Activated CD8-positive, alpha-beta T cell treated with anti-CD3 and anti-CD28 coated beads, Interleukin-2, amount 10 ng/mL, durations not matched to agents 7 days and 5 days (primary cell): ENCODE data around the gene SNTB2. TPM values are rescaled to one million over a fixed set of nuclear protein-coding genes. Genes with fewer than 3 reads are reported as not detected.

ENCODE experiments used
- ATAC-seq: fragments of 150-1000 bp; cut with Tn5 transposase; one replicate; pipeline ENCODE4 v1.10.0; 2021; ENCODE audit warnings: moderate library complexity
- CTCF ChIA-PET: fragments of 350-600 bp; sonication (Branson Sonifier 250); formaldehyde crosslinking; loops from one replicate; lab custom pipeline; 2021; ENCODE audit warnings: antibody characterized with exemption; lab: Charles Lee
- POLR2A ChIA-PET: fragments of 350-600 bp; sonication (Branson Sonifier 250); formaldehyde crosslinking; loops from one replicate; lab custom pipeline; 2021; ENCODE audit warnings: antibody characterized with exemption; lab: Charles Lee
- DNase-seq: peaks from one replicate; pipeline ENCODE4 v3.0.0-alpha.2; 2020
- H3K27ac Mint-ChIP-seq: one replicate; pipeline ENCODE4 v1.8.0; 2021; ENCODE audit warnings: mild to moderate bottlenecking, mixed read lengths
- H3K27me3 Mint-ChIP-seq: one replicate; pipeline ENCODE4 v1.8.0; 2021; ENCODE audit warnings: low read depth, mixed read lengths
- H3K36me3 Mint-ChIP-seq: one replicate; pipeline ENCODE4 v1.8.0; 2021; ENCODE audit warnings: low read depth, mixed read lengths
- H3K4me1 Mint-ChIP-seq: one replicate; pipeline ENCODE4 v1.8.0; 2021; ENCODE audit warnings: low read depth, mixed read lengths
- H3K4me3 Mint-ChIP-seq: one replicate; pipeline ENCODE4 v1.8.0; 2021; ENCODE audit warnings: mild to moderate bottlenecking, mixed read lengths
- H3K9me3 Mint-ChIP-seq: one replicate; pipeline ENCODE4 v1.8.0; 2022; ENCODE audit warnings: mixed read lengths; ENCODE audit not compliant: insufficient read depth
- total RNA-seq, 2 experiments: library from RNA; stranded (reverse); gene quantifications; one replicate each; pipeline ENCODE4 v1.2.3, GENCODE V29; 2021

Gene SNTB2
- total RNA-seq, 2 experiments from 2014 or later: 24.3 to 25.5 TPM

- ATAC-seq (peak; percentile 69), DNase-seq (peak; percentile 58)
- CTCF ChIA-PET: interaction anchor here (1.0 to 1.4 kb wide), 5 partner anchors 15 to 721 kb away, joined by 3 to 8 read pairs (median 3); partner anchors contain the start of genes NIP7 and PDF
- Mint-ChIP-seq H3K27me3 (no peaks in the 10 kb centered on the region), H3K4me3 (peak overlapping the region; percentile 100), H3K27ac (peak overlapping the region; percentile 98), H3K36me3 (peaks cover 32% of the 10 kb centered on the region), H3K4me1 (peaks cover 23% of the 10 kb centered on the region), H3K9me3 (no peaks in the 10 kb centered on the region)
- POLR2A ChIA-PET: interaction anchor here (0.7 to 1.2 kb wide), 3 partner anchors 15 to 380 kb away, joined by 3 to 5 read pairs (median 4); no protein-coding TSS in a partner anchor
Observed at GRCh38 chr16:69311533-69312387, 124.8 kb downstream of the SNTB2 start.

GRCh38 chr16:69313469-69313868, 126.5 kb downstream of the SNTB2 start:
- Mint-ChIP-seq H3K36me3 (peaks cover 41% of the 10 kb centered on the region), H3K27me3 (no peaks in the 10 kb centered on the region), H3K9me3 (no peaks in the 10 kb centered on the region), H3K27ac (peak overlapping the region; percentile 60), H3K4me1 (peaks cover 23% of the 10 kb centered on the region), H3K4me3 (peak overlapping the region; percentile 55)
- ChIA-PET POLR2A (no interaction called here), CTCF (no interaction called here)
- no peak for DNase-seq
- ATAC-seq: no peak

GRCh38 chr16:69314534-69314933, 127.6 kb downstream of the SNTB2 start:
- ChIA-PET POLR2A (interaction anchor here (0.6 to 1.1 kb wide), 2 partner anchors 11 to 16 kb away, joined by 3 read pairs; partner anchors contain the start of gene PDF), CTCF (no interaction called here)
- Mint-ChIP-seq H3K4me1 (peaks cover 23% of the 10 kb centered on the region), H3K27me3 (no peaks in the 10 kb centered on the region), H3K4me3 (no peak overlapping the region), H3K27ac (no peak overlapping the region), H3K9me3 (no peaks in the 10 kb centered on the region), H3K36me3 (peaks cover 50% of the 10 kb centered on the region)
- DNase-seq (no peak), ATAC-seq (no peak)

DNA sequence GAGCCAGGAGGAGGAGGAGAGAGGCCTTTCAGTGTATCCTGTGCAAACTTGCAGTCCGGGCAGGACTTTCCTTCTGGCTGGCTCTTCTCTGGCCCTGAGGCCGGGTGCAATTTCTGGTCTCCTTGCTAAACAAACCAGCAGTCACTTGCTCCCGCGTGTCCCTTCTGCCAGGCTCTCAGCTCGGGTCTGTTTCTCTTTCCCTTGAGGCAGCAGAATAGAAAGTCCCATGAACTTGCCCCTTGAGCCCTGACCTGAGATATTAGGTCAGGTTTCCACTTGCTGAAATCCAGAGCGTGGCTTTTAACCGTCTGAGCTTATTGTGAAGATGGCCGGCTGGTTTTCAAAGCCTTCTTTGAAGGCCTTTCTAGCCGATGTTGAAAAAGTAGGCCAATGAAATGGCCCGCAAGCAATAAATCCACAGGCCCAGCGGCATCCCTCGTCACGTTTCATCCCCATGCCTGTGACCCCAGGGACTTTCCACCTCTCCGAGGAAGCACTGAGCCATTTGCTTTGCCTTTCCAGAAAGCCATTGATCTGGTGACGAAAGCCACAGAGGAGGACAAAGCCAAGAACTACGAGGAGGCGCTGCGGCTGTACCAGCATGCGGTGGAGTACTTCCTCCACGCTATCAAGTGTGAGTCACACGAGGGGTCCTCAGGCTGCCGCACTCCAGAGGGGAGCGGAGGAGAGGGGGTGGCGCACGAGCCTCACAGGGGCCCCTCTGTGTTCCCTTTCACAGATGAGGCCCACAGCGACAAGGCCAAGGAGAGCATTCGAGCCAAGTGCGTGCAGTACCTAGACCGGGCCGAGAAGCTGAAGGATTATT, 128.7 kb downstream of the SNTB2 start:
- no peak overlapping the region for H3K4me3 Mint-ChIP-seq
- no peaks in the 10 kb centered on the region for H3K9me3 Mint-ChIP-seq
- H3K27ac Mint-ChIP-seq: no peak overlapping the region
- H3K4me1 Mint-ChIP-seq: peaks cover 18% of the 10 kb centered on the region
- no peak for DNase-seq
- H3K36me3 Mint-ChIP-seq: peaks cover 57% of the 10 kb centered on the region
- ATAC-seq: no peak
- no peaks in the 10 kb centered on the region for H3K27me3 Mint-ChIP-seq
- ChIA-PET CTCF (interaction anchor here (0.8 to 1.7 kb wide), 2 partner anchors 13 to 25 kb away, joined by 3 to 4 read pairs; no protein-coding TSS in a partner anchor), POLR2A (interaction anchor here (0.8 to 1.0 kb wide), 2 partner anchors 15 to 22 kb away, joined by 3 read pairs; partner anchors contain the start of gene PDF)

GRCh38 chr16:69316595-69317034, 129.7 kb downstream of the SNTB2 start:
- ChIA-PET POLR2A (interaction anchor here (0.8 to 2.3 kb wide), 3 partner anchors 13 to 21 kb away, joined by 3 to 6 read pairs (median 3); partner anchors contain the start of gene PDF), CTCF (interaction anchor here (0.8 to 1.7 kb wide), 2 partner anchors 12 to 24 kb away, joined by 3 to 4 read pairs; no protein-coding TSS in a partner anchor)
- Mint-ChIP-seq H3K4me1 (peaks cover 16% of the 10 kb centered on the region), H3K4me3 (no peak overlapping the region), H3K36me3 (peaks cover 67% of the 10 kb centered on the region), H3K27ac (no peak overlapping the region), H3K27me3 (no peaks in the 10 kb centered on the region), H3K9me3 (no peaks in the 10 kb centered on the region)
- DNase-seq: no peak
- ATAC-seq: no peak

DNA sequence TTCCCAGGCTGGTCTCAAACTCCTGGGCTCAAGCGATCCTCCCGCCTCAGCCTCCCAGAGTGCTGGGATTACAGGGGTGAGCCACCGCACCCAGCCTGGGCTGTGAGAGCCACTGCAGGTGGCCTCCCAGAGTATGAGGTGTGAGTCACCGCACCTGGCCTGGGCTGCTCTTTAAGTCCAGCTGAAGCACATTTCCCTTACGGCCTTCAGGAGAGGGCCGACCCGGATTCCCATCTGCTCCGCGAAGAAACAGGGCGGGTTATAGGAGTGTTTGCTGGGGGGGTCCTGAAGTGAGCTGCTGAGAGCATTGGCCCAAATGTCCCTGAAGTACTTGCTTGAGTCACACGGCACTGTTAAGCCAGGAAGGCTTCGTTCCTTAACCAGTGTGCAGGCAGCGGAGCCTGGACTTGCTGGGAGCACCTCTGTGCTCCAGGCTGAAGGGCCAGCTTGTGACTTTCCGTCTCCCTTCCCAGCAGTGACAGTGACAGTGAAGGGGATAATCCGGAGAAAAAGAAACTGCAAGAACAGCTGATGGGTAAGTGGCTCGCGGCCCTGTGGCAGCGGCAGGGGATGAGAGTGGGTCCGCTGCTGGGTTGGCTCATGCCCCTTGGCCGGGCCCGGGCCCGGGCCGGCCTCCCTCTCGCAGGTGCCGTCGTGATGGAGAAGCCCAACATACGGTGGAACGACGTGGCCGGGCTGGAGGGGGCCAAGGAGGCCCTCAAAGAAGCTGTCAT, 131.4 kb downstream of the SNTB2 start:
- no peak overlapping the region for H3K27ac Mint-ChIP-seq
- no peak overlapping the region for H3K4me3 Mint-ChIP-seq
- no peak for DNase-seq
- ATAC-seq: no peak
- H3K27me3 Mint-ChIP-seq: no peaks in the 10 kb centered on the region
- POLR2A ChIA-PET: interaction anchor here (2.3 kb wide), 1 partner anchor 12 kb away, joined by 6 read pairs; the partner anchor contains the start of gene PDF
- peaks cover 71% of the 10 kb centered on the region for H3K36me3 Mint-ChIP-seq
- H3K9me3 Mint-ChIP-seq: no peaks in the 10 kb centered on the region
- CTCF ChIA-PET: interaction anchor here (1.1 kb wide), 1 partner anchor 8 kb away, joined by 3 read pairs; no protein-coding TSS in a partner anchor
- peaks cover 11% of the 10 kb centered on the region for H3K4me1 Mint-ChIP-seq

GRCh38 chr16:69318911-69319289, 131.9 kb downstream of the SNTB2 start:
- DNase-seq: no peak
- Mint-ChIP-seq H3K36me3 (peaks cover 68% of the 10 kb centered on the region), H3K9me3 (no peaks in the 10 kb centered on the region)

GRCh38 chr16:69319381-69319780, 132.4 kb downstream of the SNTB2 start:
- ATAC-seq: no peak
- POLR2A ChIA-PET: no interaction called here
- H3K36me3 Mint-ChIP-seq: peaks cover 68% of the 10 kb centered on the region

More at GRCh38 chr16:69318911-69319289, 131.9 kb downstream of the SNTB2 start:
- no peak overlapping the region for H3K27ac Mint-ChIP-seq
- ATAC-seq: no peak
- peaks cover 5% of the 10 kb centered on the region for H3K4me1 Mint-ChIP-seq
- ChIA-PET POLR2A (interaction anchor here (2.3 kb wide), 1 partner anchor 11 kb away, joined by 6 read pairs; the partner anchor contains the start of gene PDF), CTCF (no interaction called here)
- H3K27me3 Mint-ChIP-seq: no peaks in the 10 kb centered on the region
- H3K4me3 Mint-ChIP-seq: no peak overlapping the region

DNA sequence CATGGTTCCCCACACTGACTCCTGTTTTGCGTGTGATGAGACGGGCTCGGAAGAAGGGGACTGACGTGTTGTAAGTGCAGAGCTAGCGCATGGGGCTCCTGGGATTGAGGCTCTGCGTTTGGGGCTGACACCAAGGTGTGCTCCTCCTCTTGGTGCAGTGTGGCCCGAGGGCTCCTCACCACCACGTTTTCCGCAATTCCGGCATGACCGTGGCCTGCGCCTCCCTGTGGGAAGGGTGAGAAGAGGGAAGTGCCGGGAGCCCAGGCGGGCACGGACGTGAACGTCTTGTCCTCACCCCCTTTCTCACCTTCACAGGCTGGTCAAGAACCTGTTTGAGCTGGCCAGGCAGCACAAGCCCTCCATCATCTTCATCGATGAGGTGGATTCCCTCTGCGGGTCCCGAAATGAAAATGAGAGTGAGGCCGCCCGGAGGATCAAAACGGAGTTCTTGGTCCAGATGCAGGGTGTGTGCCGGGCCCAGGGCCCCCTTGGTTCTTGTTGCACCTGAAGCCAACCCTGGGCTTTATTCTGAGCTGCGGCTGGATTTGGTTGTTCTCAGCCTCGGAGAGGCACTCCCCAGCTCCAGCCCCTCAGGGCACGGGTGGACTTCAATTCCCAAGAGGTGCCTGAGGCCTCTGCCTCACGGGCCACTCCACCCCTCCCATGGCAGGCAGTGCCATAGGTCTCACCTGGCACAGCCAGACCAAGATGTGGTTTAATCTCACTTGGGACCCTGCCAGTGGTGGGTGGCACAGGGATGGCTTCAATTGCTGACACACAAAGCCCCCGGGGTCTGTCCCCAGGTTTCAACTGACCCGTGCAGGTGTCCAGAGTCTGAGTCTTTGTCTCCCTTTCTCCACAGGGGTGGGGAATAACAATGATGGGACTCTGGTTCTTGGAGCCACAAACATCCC, 133.1 kb downstream of the SNTB2 start:
- CTCF ChIA-PET: no interaction called here
- POLR2A ChIA-PET: no interaction called here
- no peaks in the 10 kb centered on the region for H3K27me3 Mint-ChIP-seq
- no peak overlapping the region for H3K27ac Mint-ChIP-seq
- ATAC-seq: no peak
- no peak overlapping the region for H3K4me3 Mint-ChIP-seq
- H3K4me1 Mint-ChIP-seq: peaks cover 3% of the 10 kb centered on the region
- H3K9me3 Mint-ChIP-seq: no peaks in the 10 kb centered on the region
- no peak for DNase-seq
- peaks cover 71% of the 10 kb centered on the region for H3K36me3 Mint-ChIP-seq

More at GRCh38 chr16:69319381-69319780, 132.4 kb downstream of the SNTB2 start:
- Mint-ChIP-seq H3K27ac (no peak overlapping the region), H3K9me3 (no peaks in the 10 kb centered on the region), H3K4me3 (no peak overlapping the region), H3K4me1 (peaks cover 5% of the 10 kb centered on the region), H3K27me3 (no peaks in the 10 kb centered on the region)
- CTCF ChIA-PET: no interaction called here
- DNase-seq: no peak

DNA sequence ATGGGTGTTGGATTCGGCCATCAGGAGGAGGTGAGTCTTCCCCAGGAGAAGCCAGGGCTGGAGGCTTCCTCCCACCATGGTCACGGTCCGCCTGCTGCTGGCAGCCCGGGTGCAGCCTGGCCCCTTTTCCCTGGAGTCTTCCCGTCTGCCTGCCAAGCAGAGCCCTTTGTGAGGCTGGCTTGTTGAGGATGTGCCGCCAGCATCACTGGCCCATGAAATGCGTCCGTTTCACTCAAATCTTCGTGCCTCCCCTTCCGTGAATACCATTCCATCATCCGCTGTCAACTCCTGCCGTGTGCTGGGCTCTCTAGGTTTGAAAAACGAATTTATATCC, 133.7 kb downstream of the SNTB2 start:
- Mint-ChIP-seq H3K36me3 (peaks cover 73% of the 10 kb centered on the region), H3K27me3 (no peaks in the 10 kb centered on the region), H3K4me1 (peaks cover 3% of the 10 kb centered on the region), H3K4me3 (no peak overlapping the region), H3K27ac (no peak overlapping the region), H3K9me3 (no peaks in the 10 kb centered on the region)
- DNase-seq (no peak), ATAC-seq (no peak)
- ChIA-PET POLR2A (no interaction called here), CTCF (no interaction called here)
